Effector memory CD4-positive, alpha-beta T cell (primary cell): ENCODE results near the gene POLR3G.

Experiments used
- DNase-seq, 3 donors: peaks; one replicate each; pipeline ENCODE4 v3.0.0-alpha.2; 2020
- H3K27ac ChIP-seq: 2 replicates; pipeline ENCODE4 v1.7.0; 2013; ENCODE audit warnings: mild to moderate bottlenecking, low read length, moderate library complexity; ENCODE audit not compliant: insufficient read depth, poor library complexity, severe bottlenecking
- H3K27me3 ChIP-seq: replicated peaks from 2 replicates; pipeline ENCODE4 v1.7.0; 2013; ENCODE audit warnings: mild to moderate bottlenecking, low read length; ENCODE audit not compliant: insufficient read depth, control insufficient read depth, poor library complexity, severe bottlenecking
- H3K36me3 ChIP-seq: 2 replicates; pipeline ENCODE4 v1.7.0; 2013; ENCODE audit warnings: mild to moderate bottlenecking, low read length, moderate library complexity; ENCODE audit not compliant: control insufficient read depth, insufficient read depth
- H3K4me1 ChIP-seq: 2 replicates; pipeline ENCODE4 v1.7.0; 2013; ENCODE audit warnings: low read length, mild to moderate bottlenecking; ENCODE audit not compliant: control insufficient read depth, insufficient read depth, poor library complexity, severe bottlenecking
- H3K4me3 ChIP-seq: 2 replicates; pipeline ENCODE4 v1.7.0; 2013; ENCODE audit warnings: low read length, low read depth, mild to moderate bottlenecking; ENCODE audit not compliant: insufficient read depth, poor library complexity, severe bottlenecking
- H3K9me3 ChIP-seq: 2 replicates; pipeline ENCODE4 v1.7.0; 2013; ENCODE audit warnings: mild to moderate bottlenecking, low read length, moderate library complexity; ENCODE audit not compliant: control insufficient read depth

POLR3G gene

DNA sequence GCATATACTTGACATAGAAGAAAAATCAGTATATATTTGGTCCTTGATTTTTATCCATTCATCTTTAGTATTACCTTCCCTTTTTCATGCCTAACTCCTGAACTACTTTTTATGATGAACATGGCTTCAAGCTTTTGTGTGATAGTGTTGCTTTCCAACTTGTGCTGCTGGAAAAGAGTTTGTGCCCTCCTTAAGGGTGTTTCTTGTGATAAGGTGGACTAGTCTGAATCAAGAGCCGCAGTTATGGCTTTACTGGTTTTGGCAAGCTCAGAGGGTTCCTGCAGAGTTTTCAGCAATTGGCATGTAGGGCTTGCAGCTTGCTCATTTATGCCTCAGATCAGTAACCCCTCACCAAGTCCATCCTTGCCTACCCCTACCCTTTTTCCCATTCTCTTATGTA, 20.5 kb downstream of the POLR3G start:
- DNase-seq, result no peak

DNA sequence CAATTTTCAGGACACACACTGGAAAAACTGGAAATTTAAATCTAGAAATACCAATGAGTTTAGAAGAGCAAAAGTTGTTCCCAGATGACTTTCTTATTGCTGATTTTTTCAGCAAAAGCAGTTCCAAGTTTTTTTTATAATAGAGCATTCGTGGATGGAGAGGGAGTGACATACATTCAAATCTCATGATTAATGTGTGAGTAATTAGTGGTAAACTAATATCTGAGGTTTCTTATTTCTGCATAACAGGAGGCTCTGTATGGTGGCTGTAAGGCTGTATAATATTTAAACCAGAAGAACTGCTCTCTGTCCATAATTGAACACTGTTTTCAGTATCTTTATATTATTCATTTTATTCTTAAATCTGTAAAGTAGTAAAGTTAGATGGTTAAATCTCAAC, 28.9 kb downstream of the POLR3G start:
- Histone ChIP-seq H3K9me3 (no peaks in the 10 kb centered on the region), H3K36me3 (no peaks in the 10 kb centered on the region), H3K27me3 (no peaks in the 10 kb centered on the region), H3K27ac (no peak overlapping the region), H3K4me3 (no peak overlapping the region), H3K4me1 (no peaks in the 10 kb centered on the region)
- no peak for DNase-seq

More for the DNA sequence above, 20.5 kb downstream of the POLR3G start:
- Histone ChIP-seq H3K36me3 (no peaks in the 10 kb centered on the region), H3K4me3 (no peak overlapping the region), H3K27me3 (no peaks in the 10 kb centered on the region), H3K27ac (no peak overlapping the region), H3K4me1 (no peaks in the 10 kb centered on the region), H3K9me3 (no peaks in the 10 kb centered on the region)

DNA sequence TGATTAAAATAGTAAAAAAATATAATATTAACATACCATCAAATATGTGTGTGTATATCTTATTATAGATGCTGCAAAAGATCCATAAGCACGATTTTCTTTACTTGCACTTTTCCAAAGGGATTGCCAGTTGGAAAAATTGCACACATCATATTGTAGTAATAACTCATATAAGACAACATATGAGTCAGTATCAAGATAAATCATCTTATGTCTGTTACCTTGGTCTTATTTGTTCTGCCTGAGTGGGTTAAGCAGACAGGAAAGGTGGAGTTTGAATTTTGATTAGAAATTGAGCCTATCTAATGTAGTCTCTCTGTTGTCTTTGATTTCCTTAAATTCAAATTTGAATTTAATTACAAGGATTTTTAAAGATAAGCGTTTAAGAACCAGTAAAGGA, 30.1 kb downstream of the POLR3G start:
- Histone ChIP-seq H3K4me1 (no peaks in the 10 kb centered on the region), H3K27me3 (no peaks in the 10 kb centered on the region), H3K9me3 (no peaks in the 10 kb centered on the region), H3K36me3 (no peaks in the 10 kb centered on the region), H3K4me3 (no peak overlapping the region), H3K27ac (no peak overlapping the region)
- no peak for DNase-seq

DNA sequence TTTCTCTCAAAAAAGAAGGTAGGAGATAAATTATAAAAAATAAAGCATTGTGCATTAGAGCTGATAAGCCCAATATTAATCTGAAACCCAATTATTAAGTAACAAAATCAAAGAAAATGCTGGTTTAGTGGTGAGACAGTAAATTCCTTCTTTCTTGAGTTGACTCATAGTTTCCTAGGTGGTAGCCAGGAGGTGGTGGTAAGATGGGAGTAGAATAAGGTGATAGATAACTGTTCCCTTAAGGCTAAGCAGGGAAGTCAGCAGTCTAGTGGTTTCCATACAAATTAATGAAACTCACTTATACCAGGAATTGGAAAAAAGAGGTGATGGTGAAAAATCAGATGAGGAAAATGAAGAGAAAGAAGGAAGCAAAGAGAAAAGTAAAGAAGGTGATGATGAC, 31.6 kb downstream of the POLR3G start:
- H3K27me3 ChIP-seq, result no peaks in the 10 kb centered on the region
- H3K9me3 ChIP-seq, result no peaks in the 10 kb centered on the region
- H3K4me1 ChIP-seq, result no peaks in the 10 kb centered on the region
- no peak overlapping the region for H3K4me3 ChIP-seq
- H3K36me3 ChIP-seq, result no peaks in the 10 kb centered on the region
- no peak overlapping the region for H3K27ac ChIP-seq
- no peak for DNase-seq

DNA sequence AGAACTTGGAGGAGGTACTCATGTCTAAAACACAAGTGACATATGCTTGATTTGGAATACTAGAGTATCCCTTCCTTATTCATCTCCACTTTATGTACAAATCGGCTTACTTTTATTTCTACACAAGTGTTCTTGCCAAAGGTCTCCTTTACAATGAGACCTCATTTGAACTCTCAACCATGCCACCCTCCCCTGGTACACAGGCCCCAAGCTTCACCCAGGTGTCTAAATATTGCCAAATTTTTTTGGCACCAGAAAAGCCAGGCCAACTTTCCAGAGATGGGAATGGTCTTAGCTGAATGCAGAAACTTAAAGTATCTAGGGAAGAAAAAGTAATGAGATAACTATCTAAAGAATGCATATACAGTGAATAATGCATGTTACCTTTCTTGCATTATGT, 35.8 kb downstream of the POLR3G start:
- no peak overlapping the region for H3K27ac ChIP-seq
- H3K4me1 ChIP-seq, result no peaks in the 10 kb centered on the region
- H3K36me3 ChIP-seq, result no peaks in the 10 kb centered on the region
- no peak overlapping the region for H3K4me3 ChIP-seq
- no peak for DNase-seq
- no peaks in the 10 kb centered on the region for H3K9me3 ChIP-seq
- no peaks in the 10 kb centered on the region for H3K27me3 ChIP-seq

DNA sequence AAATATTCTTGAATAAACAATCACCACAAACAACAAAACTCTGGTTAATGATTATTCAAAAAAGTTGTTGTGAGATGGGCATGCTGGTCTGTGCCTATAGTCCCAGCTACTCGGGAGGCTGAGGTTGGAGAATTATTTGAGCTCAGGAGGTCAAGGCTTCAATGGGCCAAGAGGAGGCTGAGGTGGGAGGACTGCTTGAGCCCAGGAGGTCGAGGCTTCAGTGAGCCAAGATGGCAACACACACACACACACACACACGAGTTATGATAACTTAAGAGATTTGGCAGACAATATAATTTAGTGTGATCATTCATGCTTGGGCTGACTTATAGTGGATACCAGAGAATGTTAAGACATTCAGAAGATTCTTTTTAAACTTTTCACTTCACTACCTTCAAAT, 39.9 kb downstream of the POLR3G start:
- no peak overlapping the region for H3K27ac ChIP-seq
- no peaks in the 10 kb centered on the region for H3K36me3 ChIP-seq
- H3K27me3 ChIP-seq, result no peaks in the 10 kb centered on the region
- DNase-seq, result no peak
- H3K4me1 ChIP-seq, result no peaks in the 10 kb centered on the region
- H3K9me3 ChIP-seq, result no peaks in the 10 kb centered on the region
- no peak overlapping the region for H3K4me3 ChIP-seq

DNA sequence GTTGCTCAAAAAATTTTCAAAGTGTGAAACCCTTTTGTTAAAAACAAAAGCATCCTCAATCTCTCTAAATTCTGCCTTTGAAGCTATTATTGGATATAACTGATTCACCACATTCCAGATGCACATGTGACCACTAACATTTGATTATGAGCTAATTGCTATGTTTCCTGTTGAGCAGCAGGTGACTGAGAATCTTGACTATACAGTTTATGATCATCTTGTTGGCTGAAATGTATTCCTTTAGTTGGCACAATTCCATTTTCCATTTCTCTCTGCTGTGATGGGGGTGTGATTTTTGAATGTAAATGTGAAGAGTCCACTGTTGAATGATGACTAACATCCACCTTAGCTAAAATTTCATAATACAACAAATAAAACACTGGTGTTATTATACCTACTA, 44.0 kb downstream of the POLR3G start:
- H3K4me3 ChIP-seq, result no peak overlapping the region
- peaks cover 9% of the 10 kb centered on the region for H3K36me3 ChIP-seq
- no peaks in the 10 kb centered on the region for H3K4me1 ChIP-seq
- no peak overlapping the region for H3K27ac ChIP-seq
- H3K9me3 ChIP-seq, result no peaks in the 10 kb centered on the region
- H3K27me3 ChIP-seq, result no peaks in the 10 kb centered on the region
- DNase-seq, result no peak

DNA sequence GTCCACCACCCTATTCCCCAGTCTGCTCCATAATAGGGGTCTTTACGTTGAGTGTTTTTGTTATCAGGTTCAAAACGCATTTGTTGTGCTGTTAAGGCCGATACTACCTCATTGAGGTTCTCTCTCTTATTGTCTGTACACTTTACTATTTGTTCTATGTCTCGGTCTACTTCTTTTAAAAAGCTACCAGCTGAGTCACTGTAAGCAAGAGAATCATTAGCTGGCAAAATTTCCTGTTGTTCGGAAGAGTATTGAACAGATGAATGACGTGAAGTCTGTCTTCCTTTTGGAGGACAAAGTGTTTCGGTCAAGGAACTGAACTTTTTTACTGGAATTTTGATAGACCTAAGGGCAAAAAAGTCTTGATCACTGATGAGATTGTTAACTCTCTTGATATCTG, 44.4 kb downstream of the POLR3G start:
- Histone ChIP-seq H3K36me3 (peaks cover 9% of the 10 kb centered on the region), H3K4me1 (no peaks in the 10 kb centered on the region)
- no peak for DNase-seq

DNA sequence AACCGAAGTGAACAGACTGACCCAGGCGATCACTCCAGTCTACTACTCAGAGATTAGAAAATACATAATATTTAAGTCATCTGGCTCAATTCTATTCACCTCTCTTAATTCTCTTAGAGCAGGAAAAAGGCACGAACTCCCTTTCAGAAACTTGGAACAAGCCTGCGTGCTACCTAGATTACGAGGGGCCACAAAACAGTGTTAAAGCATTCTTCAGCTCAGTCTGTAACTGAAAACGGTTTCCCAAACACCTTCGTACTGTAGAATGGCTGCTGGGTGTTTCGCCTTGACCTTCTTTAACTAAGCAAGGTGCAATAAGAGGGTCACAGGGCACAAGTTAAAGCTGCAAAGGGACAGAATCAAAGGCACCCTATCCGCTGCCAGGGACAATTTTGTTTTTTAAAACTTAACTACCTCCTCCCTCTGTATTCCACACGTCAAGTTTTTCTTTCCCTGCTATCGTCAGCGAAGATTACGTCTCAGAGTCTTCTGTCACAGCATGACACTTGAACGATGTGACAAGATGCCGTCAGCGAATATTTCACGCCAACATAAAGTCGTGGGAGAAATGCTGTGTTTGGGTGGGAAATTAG, 54.0 kb downstream of the POLR3G start:
- Histone ChIP-seq H3K36me3 (no peaks in the 10 kb centered on the region), H3K9me3 (no peaks in the 10 kb centered on the region), H3K27me3 (no peaks in the 10 kb centered on the region), H3K4me1 (peaks cover 5% of the 10 kb centered on the region), H3K27ac (peak overlapping the region; percentile 95), H3K4me3 (peak overlapping the region; percentile 96)
- DNase-seq, result peak in 1 of 3 donors; percentile 19

More for the DNA sequence above, 44.4 kb downstream of the POLR3G start:
- no peak overlapping the region for H3K4me3 ChIP-seq
- H3K27ac ChIP-seq, result no peak overlapping the region
- no peaks in the 10 kb centered on the region for H3K9me3 ChIP-seq
- no peaks in the 10 kb centered on the region for H3K27me3 ChIP-seq

DNA sequence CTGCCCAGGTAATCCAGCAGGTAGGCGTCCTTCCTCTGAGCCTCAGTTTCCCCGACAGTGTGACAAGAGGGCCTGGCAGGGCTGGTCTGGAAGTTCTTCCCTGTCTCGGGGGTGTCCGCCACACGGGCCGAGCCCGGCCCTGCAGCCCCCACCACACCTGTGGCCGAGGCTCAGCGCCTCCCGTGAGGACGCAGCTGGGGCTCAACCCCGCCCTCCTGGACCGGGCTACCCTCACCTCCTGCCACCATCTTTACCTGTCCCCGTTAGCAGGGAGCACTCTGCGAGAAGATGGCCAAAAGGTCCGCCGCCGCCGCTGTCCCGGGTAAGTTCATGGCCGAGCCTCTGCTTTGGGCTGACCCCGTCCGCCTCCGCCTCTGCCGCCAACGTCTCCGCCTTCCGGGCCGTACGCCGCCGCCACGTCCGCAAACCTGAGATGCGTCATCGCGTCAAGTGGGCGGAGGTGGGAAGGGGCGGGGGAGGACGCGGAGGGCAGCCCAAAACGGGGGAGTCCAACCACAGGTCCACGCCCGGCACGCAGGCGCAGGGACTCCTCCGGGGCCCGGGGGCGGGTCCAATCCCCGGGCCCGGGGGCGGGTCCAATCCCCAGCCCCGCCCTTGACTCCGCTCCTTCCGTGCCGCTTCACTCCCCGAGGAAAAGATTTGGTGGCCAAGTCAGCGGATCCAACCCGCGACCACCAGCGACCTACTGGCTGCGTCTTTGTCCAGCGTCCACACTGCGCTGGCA, 54.7 kb downstream of the POLR3G start, which contains the start of gene LYSMD3:
Gene LYSMD3 (minus strand): TSS at position 391 of the 745 bp plus-strand sequence. CDS start 4,295 bp downstream, outside the sequence.
- no peaks in the 10 kb centered on the region for H3K27me3 ChIP-seq
- peak within 1 kb of the TSS; percentile 95 for H3K27ac ChIP-seq
- peaks cover 5% of the 10 kb centered on the region for H3K4me1 ChIP-seq
- peak; percentile 95 for DNase-seq
- H3K4me3 ChIP-seq, result peak within 1 kb of the TSS; percentile 96
- no peaks in the 10 kb centered on the region for H3K36me3 ChIP-seq
- H3K9me3 ChIP-seq, result no peaks in the 10 kb centered on the region
